HL-60 (cell line): ENCODE results near the gene ESR1.

Experiments used
- GABPA ChIP-seq: IDR thresholded peaks from 2 replicates; pipeline ENCODE4 v1.6.1; 2012; ENCODE audit warnings: low read depth
- POLR2AphosphoS5 ChIP-seq: IDR thresholded peaks from 2 replicates; pipeline ENCODE4 v1.6.1; 2012; ENCODE audit warnings: low read depth
- SPI1 ChIP-seq: IDR thresholded peaks from 2 replicates; pipeline ENCODE4 v1.6.1; 2012; ENCODE audit warnings: low read depth, mild to moderate bottlenecking, borderline replicate concordance
- TF ChIP-seq, protein P1 (sequence below): IDR thresholded peaks from one replicate; pipeline ENCODE4 v1.5.1; 2011; ENCODE audit warnings: low read length, control low read depth, inconsistent platforms; ENCODE audit not compliant: insufficient read depth

DNA sequence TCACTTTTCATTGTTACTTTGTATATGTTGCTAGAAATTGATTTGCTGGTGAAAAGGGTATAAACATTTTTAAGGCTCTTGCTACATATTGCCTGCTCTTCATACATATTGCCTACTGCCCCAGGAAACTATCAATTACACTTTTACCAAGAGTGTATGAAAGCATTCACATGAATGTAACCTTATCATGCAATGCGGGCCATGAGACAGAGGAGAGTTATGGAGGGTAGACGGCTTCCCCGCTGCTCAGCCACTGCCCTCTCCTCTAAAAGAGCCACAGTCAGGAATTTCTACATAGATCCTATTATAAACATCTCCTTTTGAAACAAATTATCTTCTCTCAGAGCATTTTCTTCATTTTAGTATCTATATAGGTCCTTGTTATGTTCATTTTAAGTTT lies 264.4 kb downstream of the ESR1 start:
- TF ChIP-seq, protein P1, sequence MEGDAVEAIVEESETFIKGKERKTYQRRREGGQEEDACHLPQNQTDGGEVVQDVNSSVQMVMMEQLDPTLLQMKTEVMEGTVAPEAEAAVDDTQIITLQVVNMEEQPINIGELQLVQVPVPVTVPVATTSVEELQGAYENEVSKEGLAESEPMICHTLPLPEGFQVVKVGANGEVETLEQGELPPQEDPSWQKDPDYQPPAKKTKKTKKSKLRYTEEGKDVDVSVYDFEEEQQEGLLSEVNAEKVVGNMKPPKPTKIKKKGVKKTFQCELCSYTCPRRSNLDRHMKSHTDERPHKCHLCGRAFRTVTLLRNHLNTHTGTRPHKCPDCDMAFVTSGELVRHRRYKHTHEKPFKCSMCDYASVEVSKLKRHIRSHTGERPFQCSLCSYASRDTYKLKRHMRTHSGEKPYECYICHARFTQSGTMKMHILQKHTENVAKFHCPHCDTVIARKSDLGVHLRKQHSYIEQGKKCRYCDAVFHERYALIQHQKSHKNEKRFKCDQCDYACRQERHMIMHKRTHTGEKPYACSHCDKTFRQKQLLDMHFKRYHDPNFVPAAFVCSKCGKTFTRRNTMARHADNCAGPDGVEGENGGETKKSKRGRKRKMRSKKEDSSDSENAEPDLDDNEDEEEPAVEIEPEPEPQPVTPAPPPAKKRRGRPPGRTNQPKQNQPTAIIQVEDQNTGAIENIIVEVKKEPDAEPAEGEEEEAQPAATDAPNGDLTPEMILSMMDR: no peak
- TF ChIP-seq SPI1 (no peak), POLR2AphosphoS5 (no peak), GABPA (no peak)
